Measurements from ENCODE around the gene DDX47. TPM values are rescaled to one million over a fixed set of nuclear protein-coding genes. Genes with fewer than 3 reads are reported as not detected.
"Not testable (repeated sequence)": the region's sequence is repeated elsewhere in the genome, so short reads cannot be mapped to it uniquely, and the experiment has no call there.

DDX47 gene
- total RNA-seq, 2 experiments from 2014 or later = 45.1 to 59.1 TPM

DNA sequence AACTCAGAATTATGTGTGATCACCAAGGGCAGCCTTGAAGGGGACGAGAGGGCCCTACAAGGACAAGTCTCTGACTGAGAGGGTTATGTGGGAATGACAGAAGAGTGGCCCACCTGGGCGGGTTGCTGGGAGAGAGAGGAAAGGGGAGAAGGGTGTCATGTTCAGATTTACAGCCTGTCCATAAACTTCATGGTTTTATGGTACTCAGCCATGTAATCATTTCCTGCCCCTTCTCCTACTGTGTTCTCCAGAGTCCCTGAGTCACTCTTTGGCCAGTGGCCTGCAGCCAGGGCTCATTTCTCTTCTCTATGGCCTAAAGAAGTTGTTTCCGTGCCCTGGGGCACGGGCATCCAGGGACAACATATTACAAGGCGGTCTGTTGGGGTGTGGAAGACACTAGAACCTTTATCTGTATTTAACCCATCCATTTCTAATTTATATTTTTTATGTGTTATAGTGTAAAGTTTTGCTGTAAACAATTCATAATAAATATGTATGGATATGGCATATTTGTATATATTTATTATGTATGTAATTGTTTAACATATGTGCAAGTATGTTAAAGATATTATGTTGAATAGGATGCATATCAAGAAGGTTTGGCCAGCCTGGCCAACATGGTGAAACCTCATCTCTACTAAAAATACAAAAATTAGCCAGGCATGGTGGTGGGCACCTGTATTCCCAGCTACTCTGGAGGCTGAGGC is 26.9 kb downstream of the DDX47 start:
- CTCF ChIA-PET (ENCODE audit: unreplicated experiment) = no interaction called here
- Histone ChIP-seq H3K36me3 (ENCODE audit: insufficient read depth, low read length) (peaks cover 8% of the 10 kb centered on the region; the same call in 1 of the 2 replicates), H3K9me3 (ENCODE audit: low read length) (no peaks in the 10 kb centered on the region), H2AFZ (ENCODE audit: low read length) (no peak overlapping the region), H4K20me1 (ENCODE audit: insufficient read depth, low read length) (no peaks in the 10 kb centered on the region), H3K9me2 (ENCODE audit: insufficient read depth, low read length) (no peaks in the 10 kb centered on the region), H3K27ac (ENCODE audit: low read depth, low read length, poor library complexity, severe bottlenecking) (no peak overlapping the region), H3K4me2 (ENCODE audit: low read length) (no peak overlapping the region), H3K4me3 (ENCODE audit: low read depth, low read length, poor library complexity, severe bottlenecking) (no peak overlapping the region), H3K79me2 (ENCODE audit: insufficient read depth, low read depth, low read length) (no peaks in the 10 kb centered on the region), H3K4me1 (ENCODE audit: insufficient read depth, low read length, poor library complexity, severe bottlenecking) (no peaks in the 10 kb centered on the region)
- no TSS peak for BruUV-seq (replicated peaks)
- no peak for TF ChIP-seq EZH2phosphoT487 (IDR thresholded peaks at IDR 0.05; ENCODE audit: borderline replicate concordance, low read depth, low read length)
- TF ChIP-seq, protein P1, sequence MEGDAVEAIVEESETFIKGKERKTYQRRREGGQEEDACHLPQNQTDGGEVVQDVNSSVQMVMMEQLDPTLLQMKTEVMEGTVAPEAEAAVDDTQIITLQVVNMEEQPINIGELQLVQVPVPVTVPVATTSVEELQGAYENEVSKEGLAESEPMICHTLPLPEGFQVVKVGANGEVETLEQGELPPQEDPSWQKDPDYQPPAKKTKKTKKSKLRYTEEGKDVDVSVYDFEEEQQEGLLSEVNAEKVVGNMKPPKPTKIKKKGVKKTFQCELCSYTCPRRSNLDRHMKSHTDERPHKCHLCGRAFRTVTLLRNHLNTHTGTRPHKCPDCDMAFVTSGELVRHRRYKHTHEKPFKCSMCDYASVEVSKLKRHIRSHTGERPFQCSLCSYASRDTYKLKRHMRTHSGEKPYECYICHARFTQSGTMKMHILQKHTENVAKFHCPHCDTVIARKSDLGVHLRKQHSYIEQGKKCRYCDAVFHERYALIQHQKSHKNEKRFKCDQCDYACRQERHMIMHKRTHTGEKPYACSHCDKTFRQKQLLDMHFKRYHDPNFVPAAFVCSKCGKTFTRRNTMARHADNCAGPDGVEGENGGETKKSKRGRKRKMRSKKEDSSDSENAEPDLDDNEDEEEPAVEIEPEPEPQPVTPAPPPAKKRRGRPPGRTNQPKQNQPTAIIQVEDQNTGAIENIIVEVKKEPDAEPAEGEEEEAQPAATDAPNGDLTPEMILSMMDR (conservative IDR thresholded peaks at IDR 0.05; ENCODE audit: low read length) = no peak
- no peak for DNase-seq (ENCODE audit: low spot score)
- POLR2A ChIA-PET = no interaction called here
- intact Hi-C loops (cut with micrococcal nuclease; ENCODE audit: unreplicated experiment) = no loop called here

DNA sequence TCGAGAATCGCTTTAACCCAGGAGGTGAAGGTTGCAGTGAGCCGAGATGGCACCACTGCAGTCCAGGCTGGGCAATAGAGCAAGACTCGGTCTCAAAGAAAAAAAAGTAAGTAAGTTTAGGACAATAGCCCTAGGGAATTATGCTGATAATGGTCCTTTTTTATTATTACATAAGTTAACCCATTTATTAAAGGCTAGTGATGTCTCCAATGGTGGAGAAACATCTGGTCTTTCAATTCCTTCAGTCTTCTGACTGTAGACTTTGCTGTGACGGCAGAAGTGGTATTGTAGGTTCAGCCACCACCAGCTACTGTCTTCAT is 27.4 kb downstream of the DDX47 start:
- CTCF ChIA-PET (ENCODE audit: unreplicated experiment) = no interaction called here
- POLR2A ChIA-PET = interaction anchor here (1.0 kb wide), 1 partner anchor 14 kb away, joined by 3 read pairs; no protein-coding TSS in a partner anchor
- BruUV-seq (replicated peaks) = no TSS peak
- TF ChIP-seq EZH2phosphoT487 (IDR thresholded peaks at IDR 0.05; ENCODE audit: borderline replicate concordance, low read depth, low read length) = no peak
- TF ChIP-seq, protein P1 (conservative IDR thresholded peaks at IDR 0.05; ENCODE audit: low read length) = no peak
- no peaks in the 10 kb centered on the region for H3K4me1 ChIP-seq (ENCODE audit: insufficient read depth, low read length, poor library complexity, severe bottlenecking)
- intact Hi-C loops (cut with micrococcal nuclease; ENCODE audit: unreplicated experiment) = no loop called here
- H4K20me1 ChIP-seq (ENCODE audit: insufficient read depth, low read length) = no peaks in the 10 kb centered on the region
- H3K4me2 ChIP-seq (ENCODE audit: low read length) = no peak overlapping the region
- no peak for DNase-seq (ENCODE audit: low spot score)
- H3K79me2 ChIP-seq (ENCODE audit: insufficient read depth, low read depth, low read length) = no peaks in the 10 kb centered on the region
- H3K9me2 ChIP-seq (ENCODE audit: insufficient read depth, low read length) = no peaks in the 10 kb centered on the region
- H3K4me3 ChIP-seq (ENCODE audit: low read depth, low read length, poor library complexity, severe bottlenecking) = no peak overlapping the region
- peaks cover 3% of the 10 kb centered on the region; the same call in 1 of the 2 replicates for H3K36me3 ChIP-seq (ENCODE audit: insufficient read depth, low read length)
- H3K9me3 ChIP-seq (ENCODE audit: low read length) = no peaks in the 10 kb centered on the region
- no peak overlapping the region for H2AFZ ChIP-seq (ENCODE audit: low read length)
- no peak overlapping the region for H3K27ac ChIP-seq (ENCODE audit: low read depth, low read length, poor library complexity, severe bottlenecking)

DNA sequence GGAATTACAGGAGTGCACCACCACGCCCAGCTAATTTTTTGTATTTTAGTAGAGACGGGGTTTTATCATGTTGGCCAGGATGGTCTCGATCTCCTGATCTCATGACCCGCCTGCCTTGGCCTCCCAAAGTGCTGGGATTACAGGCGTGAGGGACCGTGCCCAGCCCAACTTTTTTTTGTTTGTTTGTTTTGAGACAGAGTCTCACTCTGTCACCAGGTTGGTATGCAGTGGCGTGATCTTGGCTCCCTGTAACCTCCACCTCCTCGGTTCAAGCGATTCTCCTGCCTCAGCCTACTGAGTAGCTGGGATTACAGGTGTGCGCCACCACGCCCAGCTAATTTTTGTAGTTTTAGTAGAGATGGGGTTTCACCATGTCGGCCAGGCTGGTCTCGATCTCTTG is 28.3 kb downstream of the DDX47 start:
- intact Hi-C loops (cut with micrococcal nuclease; ENCODE audit: unreplicated experiment); H3K27ac ChIP-seq (ENCODE audit: low read depth, low read length, poor library complexity, severe bottlenecking); DNase-seq (ENCODE audit: low spot score); H3K4me1 ChIP-seq (ENCODE audit: insufficient read depth, low read length, poor library complexity, severe bottlenecking); H3K9me2 ChIP-seq (ENCODE audit: insufficient read depth, low read length); H3K79me2 ChIP-seq (ENCODE audit: insufficient read depth, low read depth, low read length); H3K4me3 ChIP-seq (ENCODE audit: low read depth, low read length, poor library complexity, severe bottlenecking); H4K20me1 ChIP-seq (ENCODE audit: insufficient read depth, low read length); CTCF ChIA-PET (ENCODE audit: unreplicated experiment); H3K9me3 ChIP-seq (ENCODE audit: low read length); H2AFZ ChIP-seq (ENCODE audit: low read length); H3K36me3 ChIP-seq (ENCODE audit: insufficient read depth, low read length); BruUV-seq (replicated peaks); H3K4me2 ChIP-seq (ENCODE audit: low read length): not testable (repeated sequence)
- POLR2A ChIA-PET = interaction anchor here (1.0 kb wide), 1 partner anchor 15 kb away, joined by 3 read pairs; no protein-coding TSS in a partner anchor

Measured in OCI-LY7 (cell line).